CD4-positive, alpha-beta T cell (primary cell): Measurements from ENCODE around the gene EXT2. TPM values are rescaled to one million over a fixed set of nuclear protein-coding genes. Genes with fewer than 3 reads are reported as not detected.

Experiments used
- ATAC-seq: fragments of 200-7000 bp; cut with Tn5 transposase; one replicate; pipeline ENCODE4 v1.10.0; 2022; ENCODE audit warnings: mild to moderate bottlenecking; ENCODE audit not compliant: poor library complexity
- CTCF ChIA-PET: fragments of 350-600 bp; sonication (Branson Sonifier 250); formaldehyde crosslinking; loops from one replicate; lab custom pipeline; 2021; ENCODE audit warnings: antibody characterized with exemption, inconsistent platforms; lab: Charles Lee
- POLR2A ChIA-PET: fragments of 350-600 bp; sonication (Branson Sonifier 250); formaldehyde crosslinking; loops from one replicate; lab custom pipeline; 2021; ENCODE audit warnings: antibody characterized with exemption, inconsistent platforms; lab: Charles Lee
- DNase-seq, 14 experiments: peaks; one replicate each; pipeline ENCODE4 v3.0.0-alpha.2; 2013 to 2020; ENCODE audit warnings: mixed read lengths in 2 of 14
- H3K27ac ChIP-seq, 2 donors: one replicate each; pipeline versions ENCODE4 v1.5.1 to v1.7.0; 2013; ENCODE audit warnings: low read length in 2 of 2, low read depth in 1 of 2, mild to moderate bottlenecking in 1 of 2
- H3K27me3 ChIP-seq, 2 experiments: 1 replicate in 1 of 2; 2 replicates in 1 of 2; pipeline versions ENCODE4 v1.6.1 to v1.7.0; 2013; ENCODE audit warnings: low read length in 2 of 2, control low read depth in 1 of 2, mild to moderate bottlenecking in 1 of 2, moderate library complexity in 1 of 2; ENCODE audit not compliant: insufficient read depth in 2 of 2, control insufficient read depth in 1 of 2
- H3K36me3 ChIP-seq: one replicate; pipeline ENCODE4 v1.6.1; 2013; ENCODE audit warnings: low read length, control low read depth; ENCODE audit not compliant: insufficient read depth
- H3K4me1 ChIP-seq: one replicate; pipeline ENCODE4 v1.6.1; 2013; ENCODE audit warnings: low read length, control low read depth; ENCODE audit not compliant: insufficient read depth
- H3K4me3 ChIP-seq: one replicate; pipeline ENCODE4 v1.5.1; 2013; ENCODE audit warnings: mild to moderate bottlenecking, low read length, moderate library complexity
- H3K9me3 ChIP-seq, 2 experiments: 1 replicate in 1 of 2; 2 replicates in 1 of 2; pipeline versions ENCODE4 v1.6.1 to v1.7.0; 2013; ENCODE audit warnings: low read length in 2 of 2, mild to moderate bottlenecking in 2 of 2, control low read depth in 1 of 2, moderate library complexity in 1 of 2; ENCODE audit not compliant: control insufficient read depth in 1 of 2, insufficient read depth in 1 of 2
- H3K27ac Mint-ChIP-seq: one replicate; pipeline ENCODE4 v1.8.0; 2020; ENCODE audit warnings: mixed read lengths
- H3K27me3 Mint-ChIP-seq: one replicate; pipeline ENCODE4 v1.8.0; 2021; ENCODE audit warnings: mixed read lengths
- H3K36me3 Mint-ChIP-seq: one replicate; pipeline ENCODE4 v1.8.0; 2021; ENCODE audit warnings: low read depth, mixed read lengths
- H3K4me1 Mint-ChIP-seq: one replicate; pipeline ENCODE4 v1.8.0; 2021; ENCODE audit warnings: low read depth, mixed read lengths
- H3K4me3 Mint-ChIP-seq: one replicate; pipeline ENCODE4 v1.8.0; 2020; ENCODE audit warnings: mild to moderate bottlenecking, mixed read lengths
- H3K9me3 Mint-ChIP-seq: one replicate; pipeline ENCODE4 v1.8.0; 2020; ENCODE audit warnings: mixed read lengths
- intact Hi-C, 2 experiments: fragments of 100-400 bp; cut with DNase I in 1 of 2; cut with micrococcal nuclease in 1 of 2; formaldehyde crosslinking; loops; one replicate each; pipeline versions ENCODE4 v1.15.1 to v1.9.0; 2023 to 2025; cut with DNase I, micrococcal nuclease
- total RNA-seq, 174 experiments: library from RNA in 2 of 174; stranded (reverse) in 2 of 174; gene quantifications; one replicate each; pipeline ENCODE4 v1.2.3 and lab custom pipeline; 2021 to 2026
- TF ChIP-seq, protein P1 (sequence below): fragments of 200-600 bp; IDR thresholded peaks from one replicate; pipeline ENCODE4 v1.8.0; 2022; ENCODE audit warnings: antibody characterized with exemption, mild to moderate bottlenecking

Gene EXT2
- total RNA-seq, 2 experiments from 2014 or later: 17.1 to 17.5 TPM

DNA sequence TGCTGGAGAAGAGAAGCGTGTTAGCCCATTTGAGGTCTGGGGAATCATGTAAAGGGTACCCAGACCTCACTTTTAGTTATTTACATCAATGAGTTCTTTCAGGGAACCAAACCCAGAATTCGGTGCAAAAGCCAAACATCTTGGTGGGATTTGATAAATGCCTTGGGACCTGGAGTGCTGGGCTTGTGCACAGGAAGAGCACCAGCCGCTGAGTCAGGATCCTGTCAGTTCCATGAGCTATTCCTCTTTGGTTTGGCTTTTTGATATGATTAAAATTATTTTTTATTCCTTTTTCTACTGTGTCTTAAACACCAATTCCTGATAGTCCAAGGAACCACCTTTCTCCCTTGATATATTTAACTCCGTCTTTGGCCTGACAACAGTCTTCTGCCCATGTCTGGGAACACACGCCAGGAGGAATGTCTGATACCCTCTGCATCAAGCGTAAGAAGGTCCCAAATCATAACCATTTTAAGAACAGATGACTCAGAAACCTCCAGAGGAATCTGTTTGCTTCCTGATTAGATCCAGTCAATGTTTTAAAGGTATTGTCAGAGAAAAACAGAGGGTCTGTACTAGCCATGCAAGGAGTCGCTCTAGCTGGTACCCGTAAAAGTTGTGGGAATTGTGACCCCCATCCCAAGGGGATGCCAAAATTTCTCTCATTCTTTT, 149.3 kb downstream of the EXT2 start:
- peaks cover 91% of the 10 kb centered on the region for H3K36me3 Mint-ChIP-seq
- CTCF ChIA-PET: no interaction called here

DNA sequence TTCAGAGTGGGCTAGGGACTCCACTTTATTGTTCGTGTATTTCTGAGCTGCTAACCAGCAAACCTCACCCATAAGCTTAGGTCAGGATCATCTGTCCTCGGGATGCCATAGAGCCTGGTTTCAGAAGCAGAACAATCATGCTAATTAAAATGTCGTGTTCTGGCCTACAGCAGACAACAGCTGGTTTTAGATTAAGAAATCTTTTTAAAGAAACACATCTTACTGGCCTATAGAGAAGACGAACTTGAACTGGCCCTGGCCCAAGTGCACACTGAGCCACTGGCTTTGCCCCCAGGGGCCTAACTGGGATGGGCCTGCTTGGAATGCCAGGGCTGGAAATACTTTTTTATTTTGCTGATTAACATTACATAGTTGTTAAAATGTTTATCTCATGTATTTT, 151.2 kb downstream of the EXT2 start:
- ATAC-seq: no peak
- ChIA-PET CTCF (no interaction called here), POLR2A (no interaction called here)
- no peak overlapping the region for H3K4me3 Mint-ChIP-seq
- Histone ChIP-seq H3K27me3 (no peaks in the 10 kb centered on the region), H3K9me3 (peaks cover 0 to 9% of the 10 kb centered on the region in 2 experiments), H3K27ac (no peak overlapping the region), H3K36me3 (peaks cover 22% of the 10 kb centered on the region), H3K4me3 (no peak overlapping the region), H3K4me1 (no peaks in the 10 kb centered on the region)
- no peaks in the 10 kb centered on the region for H3K9me3 Mint-ChIP-seq
- intact Hi-C loops: no loop called here
- H3K27me3 Mint-ChIP-seq: no peaks in the 10 kb centered on the region
- DNase-seq: no peak
- H3K36me3 Mint-ChIP-seq: peaks cover 90% of the 10 kb centered on the region
- TF ChIP-seq, protein P1, sequence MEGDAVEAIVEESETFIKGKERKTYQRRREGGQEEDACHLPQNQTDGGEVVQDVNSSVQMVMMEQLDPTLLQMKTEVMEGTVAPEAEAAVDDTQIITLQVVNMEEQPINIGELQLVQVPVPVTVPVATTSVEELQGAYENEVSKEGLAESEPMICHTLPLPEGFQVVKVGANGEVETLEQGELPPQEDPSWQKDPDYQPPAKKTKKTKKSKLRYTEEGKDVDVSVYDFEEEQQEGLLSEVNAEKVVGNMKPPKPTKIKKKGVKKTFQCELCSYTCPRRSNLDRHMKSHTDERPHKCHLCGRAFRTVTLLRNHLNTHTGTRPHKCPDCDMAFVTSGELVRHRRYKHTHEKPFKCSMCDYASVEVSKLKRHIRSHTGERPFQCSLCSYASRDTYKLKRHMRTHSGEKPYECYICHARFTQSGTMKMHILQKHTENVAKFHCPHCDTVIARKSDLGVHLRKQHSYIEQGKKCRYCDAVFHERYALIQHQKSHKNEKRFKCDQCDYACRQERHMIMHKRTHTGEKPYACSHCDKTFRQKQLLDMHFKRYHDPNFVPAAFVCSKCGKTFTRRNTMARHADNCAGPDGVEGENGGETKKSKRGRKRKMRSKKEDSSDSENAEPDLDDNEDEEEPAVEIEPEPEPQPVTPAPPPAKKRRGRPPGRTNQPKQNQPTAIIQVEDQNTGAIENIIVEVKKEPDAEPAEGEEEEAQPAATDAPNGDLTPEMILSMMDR: no peak
- no peak overlapping the region for H3K27ac Mint-ChIP-seq
- no peaks in the 10 kb centered on the region for H3K4me1 Mint-ChIP-seq

More for the DNA sequence above, 149.3 kb downstream of the EXT2 start:
- H3K27me3 Mint-ChIP-seq: no peaks in the 10 kb centered on the region
- no peak overlapping the region for H3K27ac Mint-ChIP-seq
- peaks cover 22% of the 10 kb centered on the region for H3K36me3 ChIP-seq
- peaks cover 0 to 3% of the 10 kb centered on the region in 2 experiments for H3K9me3 ChIP-seq
- DNase-seq (no peak), ATAC-seq (no peak)
- H3K9me3 Mint-ChIP-seq: no peaks in the 10 kb centered on the region
- H3K27ac ChIP-seq: no peak overlapping the region
- TF ChIP-seq, protein P1: no peak
- H3K27me3 ChIP-seq: no peaks in the 10 kb centered on the region
- POLR2A ChIA-PET: no interaction called here
- intact Hi-C loops: no loop called here
- no peak overlapping the region for H3K4me3 Mint-ChIP-seq
- H3K4me1 ChIP-seq: no peaks in the 10 kb centered on the region
- H3K4me3 ChIP-seq: no peak overlapping the region
- no peaks in the 10 kb centered on the region for H3K4me1 Mint-ChIP-seq

DNA sequence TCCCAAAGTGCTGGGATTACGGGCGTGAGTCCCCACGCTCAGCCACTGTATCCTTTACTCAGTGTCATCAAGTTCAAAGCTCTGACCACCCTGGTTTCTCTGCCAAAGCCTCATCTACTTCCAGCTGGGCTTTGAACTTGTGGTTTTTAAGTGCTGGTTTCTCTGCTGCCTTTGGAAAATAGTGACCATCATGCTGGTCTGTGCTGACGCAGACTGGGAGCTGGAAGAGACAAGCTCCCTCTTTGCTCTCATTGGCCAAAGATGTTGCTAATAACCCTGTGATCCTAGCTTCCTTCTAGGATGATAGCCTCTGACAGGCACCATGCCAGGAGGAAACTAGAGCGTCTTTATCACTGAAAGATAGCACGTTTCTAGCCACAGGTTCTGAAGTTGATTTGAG, 152.0 kb downstream of the EXT2 start:
- no peak overlapping the region for H3K4me3 Mint-ChIP-seq
- peaks cover 5 to 9% of the 10 kb centered on the region in 2 experiments for H3K9me3 ChIP-seq
- intact Hi-C loops: no loop called here
- no peaks in the 10 kb centered on the region for H3K27me3 Mint-ChIP-seq
- H3K9me3 Mint-ChIP-seq: peaks cover 7% of the 10 kb centered on the region
- H3K36me3 ChIP-seq: peaks cover 19% of the 10 kb centered on the region
- ATAC-seq (no peak), DNase-seq (no peak)
- ChIA-PET CTCF (no interaction called here), POLR2A (no interaction called here)
- no peak overlapping the region for H3K4me3 ChIP-seq
- H3K4me1 ChIP-seq: no peaks in the 10 kb centered on the region
- H3K36me3 Mint-ChIP-seq: peaks cover 90% of the 10 kb centered on the region
- no peaks in the 10 kb centered on the region for H3K27me3 ChIP-seq
- no peak overlapping the region for H3K27ac ChIP-seq
- TF ChIP-seq, protein P1: no peak
- no peaks in the 10 kb centered on the region for H3K4me1 Mint-ChIP-seq
- no peak overlapping the region for H3K27ac Mint-ChIP-seq
